T follicular helper cell (primary cell): ENCODE data around the gene ING2.
"Not testable (repeated sequence)": the region's sequence is repeated elsewhere in the genome, so short reads cannot be mapped to it uniquely, and the experiment has no call there.

ENCODE experiments used
- DNase-seq: peaks from one replicate; pipeline ENCODE4 v3.0.0-alpha.2; 2020; ENCODE audit warnings: low read depth
- total RNA-seq, 2 experiments: gene quantifications; one replicate each; lab custom pipeline; 2026; lab: John Stamatoyannopoulos, UW

The ING2 gene
- total RNA-seq: 5.6 to 7.9 reads per million in 2 experiments

- DNase-seq: no peak
Observed at GRCh38 chr4:183504930-183505610, at the start of gene ING2. TSS of gene ING2 (plus strand) at chr4:183505058. CDS start at chr4:183505196, 138 bp downstream.

GRCh38 chr4:183455431-183456195 is 49.2 kb upstream of the ING2 start:
- DNase-seq: no peak

GRCh38 chr4:183458005-183458404 is 46.9 kb upstream of the ING2 start:
- DNase-seq: no peak

- DNase-seq: not testable (repeated sequence)
Observed at GRCh38 chr4:183463903-183464619, 40.8 kb upstream of the ING2 start.

GRCh38 chr4:183465879-183466278 is 39.0 kb upstream of the ING2 start:
- not testable (repeated sequence) for DNase-seq

GRCh38 chr4:183467246-183467645 is 37.6 kb upstream of the ING2 start:
- no peak for DNase-seq

GRCh38 chr4:183468210-183469095 is 36.4 kb upstream of the ING2 start:
- DNase-seq: no peak

GRCh38 chr4:183469285-183469684 is 35.6 kb upstream of the ING2 start:
- DNase-seq: no peak

GRCh38 chr4:183469936-183470335 is 34.9 kb upstream of the ING2 start:
- no peak for DNase-seq

GRCh38 chr4:183470821-183471220 is 34.0 kb upstream of the ING2 start:
- DNase-seq: no peak

- DNase-seq: peak; percentile 71
Observed at GRCh38 chr4:183471946-183472708, 32.7 kb upstream of the ING2 start.

GRCh38 chr4:183478123-183478522 is 26.7 kb upstream of the ING2 start:
- DNase-seq: no peak

- no peak for DNase-seq
Observed at GRCh38 chr4:183478926-183479325, 25.9 kb upstream of the ING2 start.

GRCh38 chr4:183482515-183483095 is 22.3 kb upstream of the ING2 start:
- DNase-seq: not testable (repeated sequence)

GRCh38 chr4:183483997-183484396 is 20.9 kb upstream of the ING2 start:
- no peak for DNase-seq

- no peak for DNase-seq
Observed at GRCh38 chr4:183485411-183486160, 19.3 kb upstream of the ING2 start.

- DNase-seq: no peak
Observed at GRCh38 chr4:183492791-183493222, 12.1 kb upstream of the ING2 start.

GRCh38 chr4:183493246-183493645 is 11.6 kb upstream of the ING2 start:
- no peak for DNase-seq

GRCh38 chr4:183495184-183495583 is 9.7 kb upstream of the ING2 start:
- DNase-seq: no peak

- DNase-seq: no peak
Observed at GRCh38 chr4:183499389-183499788, 5.5 kb upstream of the ING2 start.
